Measurements from ENCODE around the gene SYCP2L. TPM values are rescaled to one million over a fixed set of nuclear protein-coding genes. Genes with fewer than 3 reads are reported as not detected.
"Not testable (repeated sequence)": the region's sequence is repeated elsewhere in the genome, so short reads cannot be mapped to it uniquely, and the experiment has no call there.

SYCP2L gene
- total and polyA plus RNA-seq, 2 donors from 2014 or later, result 1.0 to 1.5 TPM

DNA sequence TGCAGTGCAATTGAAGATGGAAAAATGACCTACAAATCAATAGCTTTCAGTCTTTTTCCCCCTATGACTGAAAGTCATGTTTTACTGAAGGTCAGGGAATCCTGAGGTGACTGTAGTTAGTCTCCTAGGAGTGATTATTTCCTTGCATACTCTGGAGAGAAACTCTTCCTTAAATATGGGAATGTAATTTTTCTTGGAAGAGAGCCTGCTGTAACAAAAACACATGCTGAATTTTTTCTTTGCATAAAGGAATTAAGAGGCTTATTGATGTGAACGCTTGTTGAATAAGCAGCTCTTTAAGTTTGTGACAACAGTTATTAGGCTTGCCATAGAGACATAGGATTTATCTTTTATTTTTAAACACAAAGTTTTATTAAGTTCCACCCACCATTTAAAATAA lies 92.8 kb downstream of the SYCP2L start:
- FAIRE-seq (no peak), DNase-seq (no peak)
- intact Hi-C loops (cut with DNase I), result no loop called here
- Histone ChIP-seq H3K9me3 (ENCODE audit: control insufficient read depth in 2 of 3, insufficient read depth in 1 of 3, low read length in 3 of 3) (no peaks in the 10 kb centered on the region), H3K4me3 (ENCODE audit: low read length in 3 of 3) (no peak overlapping the region), H3K27ac (ENCODE audit: low read depth in 2 of 2, low read length in 2 of 2) (no peak overlapping the region), H3K9ac (ENCODE audit: low read length in 3 of 3) (no peak overlapping the region), H3K4me1 (ENCODE audit: control insufficient read depth in 2 of 3, insufficient read depth in 2 of 3, low read depth in 1 of 3, low read length in 3 of 3) (no peaks in the 10 kb centered on the region), H3K36me3 (ENCODE audit: control insufficient read depth in 2 of 3, insufficient read depth in 3 of 3, low read length in 3 of 3) (no peaks in the 10 kb centered on the region), H3K27me3 (ENCODE audit: control insufficient read depth, insufficient read depth, low read length) (no peaks in the 10 kb centered on the region)
- TF ChIP-seq, protein P1, sequence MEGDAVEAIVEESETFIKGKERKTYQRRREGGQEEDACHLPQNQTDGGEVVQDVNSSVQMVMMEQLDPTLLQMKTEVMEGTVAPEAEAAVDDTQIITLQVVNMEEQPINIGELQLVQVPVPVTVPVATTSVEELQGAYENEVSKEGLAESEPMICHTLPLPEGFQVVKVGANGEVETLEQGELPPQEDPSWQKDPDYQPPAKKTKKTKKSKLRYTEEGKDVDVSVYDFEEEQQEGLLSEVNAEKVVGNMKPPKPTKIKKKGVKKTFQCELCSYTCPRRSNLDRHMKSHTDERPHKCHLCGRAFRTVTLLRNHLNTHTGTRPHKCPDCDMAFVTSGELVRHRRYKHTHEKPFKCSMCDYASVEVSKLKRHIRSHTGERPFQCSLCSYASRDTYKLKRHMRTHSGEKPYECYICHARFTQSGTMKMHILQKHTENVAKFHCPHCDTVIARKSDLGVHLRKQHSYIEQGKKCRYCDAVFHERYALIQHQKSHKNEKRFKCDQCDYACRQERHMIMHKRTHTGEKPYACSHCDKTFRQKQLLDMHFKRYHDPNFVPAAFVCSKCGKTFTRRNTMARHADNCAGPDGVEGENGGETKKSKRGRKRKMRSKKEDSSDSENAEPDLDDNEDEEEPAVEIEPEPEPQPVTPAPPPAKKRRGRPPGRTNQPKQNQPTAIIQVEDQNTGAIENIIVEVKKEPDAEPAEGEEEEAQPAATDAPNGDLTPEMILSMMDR (IDR thresholded peaks at IDR 0.05; ENCODE audit: borderline replicate concordance, extremely low read depth, insufficient read depth), result no peak

DNA sequence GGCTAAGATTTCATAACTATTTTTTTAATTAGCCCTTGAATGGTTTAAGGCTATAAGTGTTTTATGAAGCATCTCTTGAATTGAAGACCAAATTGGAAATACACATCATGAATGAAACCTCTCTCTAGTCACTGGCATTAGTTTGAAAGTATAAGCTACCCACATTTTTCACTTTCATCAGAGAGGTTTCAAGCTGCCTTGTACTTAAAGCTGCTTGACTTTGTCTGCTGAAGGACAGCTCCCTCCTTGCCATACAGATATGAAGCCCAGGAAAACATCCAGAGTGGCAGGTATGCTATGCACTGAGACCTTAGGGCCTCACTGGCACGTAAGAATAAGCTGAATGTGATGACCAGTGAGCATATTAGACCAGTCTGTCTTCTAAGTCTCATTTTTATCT lies 94.6 kb downstream of the SYCP2L start:
- TF ChIP-seq, protein P1 (IDR thresholded peaks at IDR 0.05; ENCODE audit: borderline replicate concordance, extremely low read depth, insufficient read depth), result no peak

DNA sequence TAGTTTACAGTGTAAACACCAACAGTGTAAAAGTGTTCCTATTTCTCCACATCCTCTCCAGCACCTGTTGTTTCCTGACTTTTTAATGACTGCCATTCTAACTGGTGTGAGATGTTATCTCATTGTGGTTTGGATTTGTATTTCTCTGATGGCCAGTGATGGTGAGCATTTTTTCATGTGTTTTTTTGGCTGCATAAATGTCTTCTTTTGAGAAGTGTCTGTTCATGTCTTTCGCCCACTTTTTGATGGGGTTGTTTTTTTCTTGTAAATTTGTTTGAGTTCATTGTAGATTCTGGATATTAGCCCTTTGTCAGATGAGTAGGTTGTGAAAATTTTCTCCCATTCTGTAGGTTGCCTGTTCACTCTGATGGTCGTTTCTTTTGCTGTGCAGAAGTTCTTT lies 98.1 kb downstream of the SYCP2L start:
- H3K9ac ChIP-seq (ENCODE audit: low read length in 3 of 3); H3K36me3 ChIP-seq (ENCODE audit: control insufficient read depth in 2 of 3, insufficient read depth in 3 of 3, low read length in 3 of 3); FAIRE-seq; H3K4me1 ChIP-seq (ENCODE audit: control insufficient read depth in 2 of 3, insufficient read depth in 2 of 3, low read depth in 1 of 3, low read length in 3 of 3); DNase-seq; intact Hi-C loops (cut with DNase I); H3K27ac ChIP-seq (ENCODE audit: low read depth in 2 of 2, low read length in 2 of 2); H3K9me3 ChIP-seq (ENCODE audit: control insufficient read depth in 2 of 3, insufficient read depth in 1 of 3, low read length in 3 of 3); H3K4me3 ChIP-seq (ENCODE audit: low read length in 3 of 3); H3K27me3 ChIP-seq (ENCODE audit: control insufficient read depth, insufficient read depth, low read length): not testable (repeated sequence)

More for the DNA sequence above, 94.6 kb downstream of the SYCP2L start:
- intact Hi-C loops (cut with DNase I), result no loop called here
- Histone ChIP-seq H3K36me3 (ENCODE audit: control insufficient read depth in 2 of 3, insufficient read depth in 3 of 3, low read length in 3 of 3) (no peaks in the 10 kb centered on the region), H3K9me3 (ENCODE audit: control insufficient read depth in 2 of 3, insufficient read depth in 1 of 3, low read length in 3 of 3) (no peaks in the 10 kb centered on the region), H3K27me3 (ENCODE audit: control insufficient read depth, insufficient read depth, low read length) (no peaks in the 10 kb centered on the region), H3K27ac (ENCODE audit: low read depth in 2 of 2, low read length in 2 of 2) (no peak overlapping the region), H3K9ac (ENCODE audit: low read length in 3 of 3) (no peak overlapping the region), H3K4me3 (ENCODE audit: low read length in 3 of 3) (no peak overlapping the region), H3K4me1 (ENCODE audit: control insufficient read depth in 2 of 3, insufficient read depth in 2 of 3, low read depth in 1 of 3, low read length in 3 of 3) (no peaks in the 10 kb centered on the region)
- DNase-seq (no peak), FAIRE-seq (no peak)

DNA sequence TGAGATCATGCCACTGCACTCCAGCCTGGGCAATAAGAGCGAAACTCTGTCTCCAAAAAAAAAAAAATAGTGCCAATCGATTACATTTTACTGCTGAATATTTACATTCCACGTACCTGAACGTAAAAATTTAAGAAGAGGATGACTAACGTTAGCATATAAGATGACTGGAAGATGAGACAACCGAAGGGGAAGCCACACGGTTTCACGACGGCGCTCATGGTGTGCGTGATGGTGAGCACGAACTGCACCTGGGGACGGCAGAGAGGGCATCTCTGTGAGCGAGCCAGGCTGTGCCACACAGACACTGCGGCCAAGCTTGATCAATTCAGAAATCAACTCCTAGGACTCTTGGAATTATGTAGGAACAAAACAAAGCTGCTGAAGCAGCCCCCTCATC lies 102.7 kb downstream of the SYCP2L start:
- intact Hi-C loops (cut with DNase I), result no loop called here
- no peaks in the 10 kb centered on the region for H3K36me3 ChIP-seq (ENCODE audit: control insufficient read depth in 2 of 3, insufficient read depth in 3 of 3, low read length in 3 of 3)
- DNase-seq (no peak), FAIRE-seq (no peak)
- no peaks in the 10 kb centered on the region for H3K4me1 ChIP-seq (ENCODE audit: control insufficient read depth in 2 of 3, insufficient read depth in 2 of 3, low read depth in 1 of 3, low read length in 3 of 3)
- H3K4me3 ChIP-seq (ENCODE audit: low read length in 3 of 3), result no peak overlapping the region
- H3K9ac ChIP-seq (ENCODE audit: low read length in 3 of 3), result no peak overlapping the region
- no peak overlapping the region for H3K27ac ChIP-seq (ENCODE audit: low read depth in 2 of 2, low read length in 2 of 2)
- TF ChIP-seq, protein P1 (IDR thresholded peaks at IDR 0.05; ENCODE audit: borderline replicate concordance, extremely low read depth, insufficient read depth), result no peak
- H3K9me3 ChIP-seq (ENCODE audit: control insufficient read depth in 2 of 3, insufficient read depth in 1 of 3, low read length in 3 of 3), result no peaks in the 10 kb centered on the region
- no peaks in the 10 kb centered on the region for H3K27me3 ChIP-seq (ENCODE audit: control insufficient read depth, insufficient read depth, low read length)
